Ishikawa (cell line): ENCODE results near the gene IL12RB2.

Source experiments
- CREB1 ChIP-seq: IDR thresholded peaks from 2 replicates; pipeline ENCODE4 v1.6.1; 2012; ENCODE audit warnings: low read depth
- YY1 ChIP-seq: IDR thresholded peaks from 2 replicates; pipeline ENCODE4 v1.6.1; 2012; ENCODE audit warnings: low read depth

DNA sequence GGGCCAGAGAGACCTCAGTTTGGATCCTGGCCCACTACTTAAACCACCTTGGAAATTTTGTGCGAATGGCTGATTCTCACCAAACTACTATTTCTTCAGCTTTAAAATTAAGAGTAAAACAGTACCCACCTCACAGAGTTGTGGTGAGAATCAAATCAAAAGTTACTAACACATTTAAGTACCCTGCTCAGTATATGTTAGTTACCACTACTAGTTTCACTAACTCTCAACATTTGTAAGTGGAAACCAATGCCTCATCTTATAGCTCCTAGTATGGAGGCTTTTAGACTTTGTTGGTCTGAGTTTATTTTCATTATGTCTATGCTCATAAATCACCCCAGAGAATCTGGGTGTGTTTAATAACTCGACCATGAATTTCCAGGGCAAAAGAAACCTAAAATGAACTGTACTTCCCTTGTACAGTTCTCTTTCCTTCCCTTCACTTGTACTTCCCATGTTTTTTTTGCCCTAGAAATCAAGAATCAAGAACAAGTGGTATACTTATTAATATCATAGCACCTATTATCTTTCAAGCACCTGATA lies 134.1 kb downstream of the IL12RB2 start:
- TF ChIP-seq CREB1 (no peak), YY1 (no peak)
